HepG2 (cell line): ENCODE results near the gene PTPN14. TPM values are rescaled to one million over a fixed set of nuclear protein-coding genes. Genes with fewer than 3 reads are reported as not detected.

ENCODE experiments used
- BCL6 ChIP-seq: IDR thresholded peaks from 2 replicates; pipeline ENCODE4 v1.6.1; 2016; ENCODE audit warnings: missing genetic modification reagents, missing compliant biosample characterization
- EP300 ChIP-seq, 3 experiments: sonication (generic) in 1 of 3; formaldehyde crosslinking in 1 of 3; IDR thresholded peaks; 2 replicates each; pipeline versions ENCODE4 v1.5.1 to v1.6.1; 2011 to 2020; ENCODE audit warnings: low read depth in 2 of 3, low read length in 2 of 3, borderline replicate concordance in 1 of 3, improper control_type of control experiment in 1 of 3, mild to moderate bottlenecking in 1 of 3, missing genetic modification reagents in 1 of 3, moderate library complexity in 1 of 3
- FOXA1 ChIP-seq, 2 experiments: fragments of 450-650 bp in 1 of 2; sonication (generic) in 1 of 2; formaldehyde crosslinking in 1 of 2; IDR thresholded peaks; 2 replicates each; pipeline versions ENCODE4 v1.4.0 to v1.6.1; 2016 to 2020; ENCODE audit warnings: missing genetic modification reagents in 1 of 2
- GATAD2A ChIP-seq: IDR thresholded peaks from 2 replicates; pipeline ENCODE4 v1.6.1; 2016
- KDM6A ChIP-seq: IDR thresholded peaks from 2 replicates; pipeline ENCODE4 v1.6.1; 2016; ENCODE audit warnings: low read depth
- MAFG ChIP-seq: sonication (generic); formaldehyde crosslinking; IDR thresholded peaks from 2 replicates; pipeline ENCODE4 v1.5.1; 2020; ENCODE audit warnings: mild to moderate bottlenecking, missing genetic modification reagents
- REXO4 ChIP-seq: sonication (generic); formaldehyde crosslinking; IDR thresholded peaks from 2 replicates; pipeline ENCODE4 v1.8.0; 2022; ENCODE audit warnings: missing genetic modification reagents, mild to moderate bottlenecking, borderline replicate concordance
- TEAD2 ChIP-seq: sonication (generic); formaldehyde crosslinking; IDR thresholded peaks from 2 replicates; pipeline ENCODE4 v1.9.0; 2021; ENCODE audit warnings: missing genetic modification reagents
- ZNF143 ChIP-seq: sonication (generic); formaldehyde crosslinking; IDR thresholded peaks from 2 replicates; pipeline ENCODE4 v1.4.0; 2020; ENCODE audit warnings: missing genetic modification reagents
- ZNF446 ChIP-seq: sonication (generic); formaldehyde crosslinking; IDR thresholded peaks from 2 replicates; pipeline ENCODE4 v1.5.0; 2020; ENCODE audit warnings: mild to moderate bottlenecking, missing genetic modification reagents
- ZNF678 ChIP-seq: sonication (generic); formaldehyde crosslinking; IDR thresholded peaks from 2 replicates; pipeline ENCODE4 v1.4.0; 2020; ENCODE audit warnings: mild to moderate bottlenecking, missing genetic modification reagents
- polyA plus RNA-seq, 8 experiments: library from polyadenylated mRNA; depleted of rRNA in 3 of 8; stranded (reverse) in 7 of 8; unstranded in 1 of 8; fragments of >200 nt; fragmentation: Illumina TruSeq in 4 of 8; extraction: Trizol in 4 of 8; gene quantifications; 2 replicates each; pipeline versions ENCODE4 v1.2.1 to v1.2.3, GENCODE V29; 2011 to 2016; ENCODE audit warnings: low read depth in 4 of 8, missing spikeins in 1 of 8, mixed read lengths in 1 of 8; ENCODE audit not compliant: insufficient read depth in 1 of 8
- total RNA-seq, 5 experiments: library from RNA; depleted of rRNA; stranded (reverse); fragments of >200 nt; fragmentation: Illumina TruSeq; extraction: Trizol; gene quantifications; 2 replicates each; pipeline ENCODE4 v1.2.3, GENCODE V29; 2016; ENCODE audit warnings: low read depth in 1 of 5
- TF ChIP-seq, protein P1 (sequence below): sonication (generic); formaldehyde crosslinking; IDR thresholded peaks from 2 replicates; pipeline ENCODE4 v1.8.1; 2023; ENCODE audit warnings: missing genetic modification reagents, inconsistent platforms, borderline replicate concordance
- TF ChIP-seq, protein P2 (sequence below), 2 experiments: IDR thresholded peaks; 2 replicates each; pipeline ENCODE4 v1.6.1; 2011 to 2012; ENCODE audit warnings: low read length in 2 of 2, borderline replicate concordance in 1 of 2, low read depth in 1 of 2, mild to moderate bottlenecking in 1 of 2, moderate library complexity in 1 of 2
- TF ChIP-seq, protein P3 (sequence below): sonication (generic); formaldehyde crosslinking; IDR thresholded peaks from 2 replicates; pipeline ENCODE4 v1.5.0; 2020; ENCODE audit warnings: mild to moderate bottlenecking, missing genetic modification reagents
- TF ChIP-seq, protein P4 (sequence below): sonication (generic); formaldehyde crosslinking; IDR thresholded peaks from 2 replicates; pipeline ENCODE4 v1.5.0; 2020; ENCODE audit warnings: mild to moderate bottlenecking, missing genetic modification reagents
- TF ChIP-seq, protein P5 (sequence below): sonication (generic); formaldehyde crosslinking; conservative IDR thresholded peaks from 2 replicates; pipeline ENCODE4 v1.8.0; 2022; ENCODE audit warnings: mild to moderate bottlenecking, moderate library complexity, missing genetic modification reagents

PTPN14 gene
- total and polyA plus RNA-seq, 2 of the 13 experiments (the other 11 are each of a cell fraction or from before 2014, with no cell fraction given), result 3.9 to 4.7 TPM

DNA sequence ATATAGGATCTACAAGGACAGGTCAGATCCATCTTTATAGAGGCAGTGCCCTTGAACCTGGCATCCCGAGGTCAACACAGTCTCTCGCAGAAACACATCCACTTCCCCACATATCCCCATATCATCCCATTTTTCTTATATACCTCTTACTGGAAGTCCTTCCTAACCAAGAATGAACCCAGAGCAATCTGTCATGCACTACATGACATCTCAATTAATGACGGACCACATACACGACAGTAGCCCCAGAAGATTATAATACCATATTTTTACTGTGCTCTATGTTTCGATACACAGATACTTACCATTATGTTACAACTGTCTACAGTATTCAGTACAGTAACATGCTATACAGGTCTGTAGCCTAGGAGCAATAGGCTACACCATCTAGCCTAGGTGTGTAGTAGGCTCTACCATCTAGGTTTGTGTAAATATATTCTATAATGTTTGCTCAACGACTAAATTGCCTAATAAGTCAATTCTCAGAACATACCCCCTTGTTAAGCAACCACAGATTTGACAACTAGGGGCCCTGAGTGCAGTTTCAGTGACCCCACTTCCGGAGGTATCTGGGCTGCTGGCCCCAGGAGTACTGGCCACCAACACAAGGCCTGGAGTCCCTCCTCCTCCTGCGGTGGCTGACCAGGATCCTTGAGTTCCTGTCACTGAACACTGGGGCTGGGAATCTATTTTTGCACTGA lies 28.1 kb downstream of the PTPN14 start (continued):
- TF ChIP-seq ZNF678 (CRISPR knock-in tag) (no peak), BCL6 (CRISPR knock-in tag) (peak; percentile 81), TEAD2 (no peak), EP300 (IDR thresholded peaks at IDR 0.05; ENCODE audit: low read depth in 2 of 2, low read length in 2 of 2) (peak in 1 of 2 experiments; percentile 43; a peak in 1 of 4 replicates), EP300 (CRISPR knock-in tag; IDR thresholded peaks at IDR 0.05; ENCODE audit: borderline replicate concordance) (no peak), ZNF143 (no peak), ZNF446 (CRISPR knock-in tag) (no peak), KDM6A (CRISPR knock-in tag) (no peak), GATAD2A (CRISPR knock-in tag) (peak; percentile 88), FOXA1 (IDR thresholded peaks at IDR 0.05) (no peak), FOXA1 (CRISPR knock-in tag; IDR thresholded peaks at IDR 0.05) (peak; percentile 72), MAFG (CRISPR knock-in tag) (no peak), REXO4 (CRISPR knock-in tag) (no peak)
- TF ChIP-seq, protein P1, sequence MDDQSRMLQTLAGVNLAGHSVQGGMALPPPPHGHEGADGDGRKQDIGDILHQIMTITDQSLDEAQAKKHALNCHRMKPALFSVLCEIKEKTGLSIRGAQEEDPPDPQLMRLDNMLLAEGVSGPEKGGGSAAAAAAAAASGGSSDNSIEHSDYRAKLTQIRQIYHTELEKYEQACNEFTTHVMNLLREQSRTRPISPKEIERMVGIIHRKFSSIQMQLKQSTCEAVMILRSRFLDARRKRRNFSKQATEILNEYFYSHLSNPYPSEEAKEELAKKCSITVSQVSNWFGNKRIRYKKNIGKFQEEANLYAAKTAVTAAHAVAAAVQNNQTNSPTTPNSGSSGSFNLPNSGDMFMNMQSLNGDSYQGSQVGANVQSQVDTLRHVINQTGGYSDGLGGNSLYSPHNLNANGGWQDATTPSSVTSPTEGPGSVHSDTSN (CRISPR knock-in tag), result no peak
- TF ChIP-seq, protein P2, sequence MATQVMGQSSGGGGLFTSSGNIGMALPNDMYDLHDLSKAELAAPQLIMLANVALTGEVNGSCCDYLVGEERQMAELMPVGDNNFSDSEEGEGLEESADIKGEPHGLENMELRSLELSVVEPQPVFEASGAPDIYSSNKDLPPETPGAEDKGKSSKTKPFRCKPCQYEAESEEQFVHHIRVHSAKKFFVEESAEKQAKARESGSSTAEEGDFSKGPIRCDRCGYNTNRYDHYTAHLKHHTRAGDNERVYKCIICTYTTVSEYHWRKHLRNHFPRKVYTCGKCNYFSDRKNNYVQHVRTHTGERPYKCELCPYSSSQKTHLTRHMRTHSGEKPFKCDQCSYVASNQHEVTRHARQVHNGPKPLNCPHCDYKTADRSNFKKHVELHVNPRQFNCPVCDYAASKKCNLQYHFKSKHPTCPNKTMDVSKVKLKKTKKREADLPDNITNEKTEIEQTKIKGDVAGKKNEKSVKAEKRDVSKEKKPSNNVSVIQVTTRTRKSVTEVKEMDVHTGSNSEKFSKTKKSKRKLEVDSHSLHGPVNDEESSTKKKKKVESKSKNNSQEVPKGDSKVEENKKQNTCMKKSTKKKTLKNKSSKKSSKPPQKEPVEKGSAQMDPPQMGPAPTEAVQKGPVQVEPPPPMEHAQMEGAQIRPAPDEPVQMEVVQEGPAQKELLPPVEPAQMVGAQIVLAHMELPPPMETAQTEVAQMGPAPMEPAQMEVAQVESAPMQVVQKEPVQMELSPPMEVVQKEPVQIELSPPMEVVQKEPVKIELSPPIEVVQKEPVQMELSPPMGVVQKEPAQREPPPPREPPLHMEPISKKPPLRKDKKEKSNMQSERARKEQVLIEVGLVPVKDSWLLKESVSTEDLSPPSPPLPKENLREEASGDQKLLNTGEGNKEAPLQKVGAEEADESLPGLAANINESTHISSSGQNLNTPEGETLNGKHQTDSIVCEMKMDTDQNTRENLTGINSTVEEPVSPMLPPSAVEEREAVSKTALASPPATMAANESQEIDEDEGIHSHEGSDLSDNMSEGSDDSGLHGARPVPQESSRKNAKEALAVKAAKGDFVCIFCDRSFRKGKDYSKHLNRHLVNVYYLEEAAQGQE (IDR thresholded peaks at IDR 0.05; ENCODE audit: borderline replicate concordance in 1 of 2, low read depth in 1 of 2, low read length in 2 of 2), result no peak; a peak in 1 of 4 replicates
- TF ChIP-seq, protein P3, sequence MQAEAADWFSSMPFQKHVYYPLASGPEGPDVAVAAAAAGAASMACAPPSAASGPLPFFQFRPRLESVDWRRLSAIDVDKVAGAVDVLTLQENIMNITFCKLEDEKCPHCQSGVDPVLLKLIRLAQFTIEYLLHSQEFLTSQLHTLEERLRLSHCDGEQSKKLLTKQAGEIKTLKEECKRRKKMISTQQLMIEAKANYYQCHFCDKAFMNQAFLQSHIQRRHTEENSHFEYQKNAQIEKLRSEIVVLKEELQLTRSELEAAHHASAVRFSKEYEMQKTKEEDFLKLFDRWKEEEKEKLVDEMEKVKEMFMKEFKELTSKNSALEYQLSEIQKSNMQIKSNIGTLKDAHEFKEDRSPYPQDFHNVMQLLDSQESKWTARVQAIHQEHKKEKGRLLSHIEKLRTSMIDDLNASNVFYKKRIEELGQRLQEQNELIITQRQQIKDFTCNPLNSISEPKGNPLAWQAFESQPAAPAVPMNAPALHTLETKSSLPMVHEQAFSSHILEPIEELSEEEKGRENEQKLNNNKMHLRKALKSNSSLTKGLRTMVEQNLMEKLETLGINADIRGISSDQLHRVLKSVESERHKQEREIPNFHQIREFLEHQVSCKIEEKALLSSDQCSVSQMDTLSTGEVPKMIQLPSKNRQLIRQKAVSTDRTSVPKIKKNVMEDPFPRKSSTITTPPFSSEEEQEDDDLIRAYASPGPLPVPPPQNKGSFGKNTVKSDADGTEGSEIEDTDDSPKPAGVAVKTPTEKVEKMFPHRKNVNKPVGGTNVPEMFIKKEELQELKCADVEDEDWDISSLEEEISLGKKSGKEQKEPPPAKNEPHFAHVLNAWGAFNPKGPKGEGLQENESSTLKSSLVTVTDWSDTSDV (CRISPR knock-in tag), result no peak
- TF ChIP-seq, protein P4, sequence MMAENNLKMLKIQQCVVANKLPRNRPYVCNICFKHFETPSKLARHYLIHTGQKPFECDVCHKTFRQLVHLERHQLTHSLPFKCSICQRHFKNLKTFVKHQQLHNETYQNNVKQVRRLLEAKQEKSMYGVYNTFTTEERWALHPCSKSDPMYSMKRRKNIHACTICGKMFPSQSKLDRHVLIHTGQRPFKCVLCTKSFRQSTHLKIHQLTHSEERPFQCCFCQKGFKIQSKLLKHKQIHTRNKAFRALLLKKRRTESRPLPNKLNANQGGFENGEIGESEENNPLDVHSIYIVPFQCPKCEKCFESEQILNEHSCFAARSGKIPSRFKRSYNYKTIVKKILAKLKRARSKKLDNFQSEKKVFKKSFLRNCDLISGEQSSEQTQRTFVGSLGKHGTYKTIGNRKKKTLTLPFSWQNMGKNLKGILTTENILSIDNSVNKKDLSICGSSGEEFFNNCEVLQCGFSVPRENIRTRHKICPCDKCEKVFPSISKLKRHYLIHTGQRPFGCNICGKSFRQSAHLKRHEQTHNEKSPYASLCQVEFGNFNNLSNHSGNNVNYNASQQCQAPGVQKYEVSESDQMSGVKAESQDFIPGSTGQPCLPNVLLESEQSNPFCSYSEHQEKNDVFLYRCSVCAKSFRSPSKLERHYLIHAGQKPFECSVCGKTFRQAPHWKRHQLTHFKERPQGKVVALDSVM (CRISPR knock-in tag), result no peak
- TF ChIP-seq, protein P5, sequence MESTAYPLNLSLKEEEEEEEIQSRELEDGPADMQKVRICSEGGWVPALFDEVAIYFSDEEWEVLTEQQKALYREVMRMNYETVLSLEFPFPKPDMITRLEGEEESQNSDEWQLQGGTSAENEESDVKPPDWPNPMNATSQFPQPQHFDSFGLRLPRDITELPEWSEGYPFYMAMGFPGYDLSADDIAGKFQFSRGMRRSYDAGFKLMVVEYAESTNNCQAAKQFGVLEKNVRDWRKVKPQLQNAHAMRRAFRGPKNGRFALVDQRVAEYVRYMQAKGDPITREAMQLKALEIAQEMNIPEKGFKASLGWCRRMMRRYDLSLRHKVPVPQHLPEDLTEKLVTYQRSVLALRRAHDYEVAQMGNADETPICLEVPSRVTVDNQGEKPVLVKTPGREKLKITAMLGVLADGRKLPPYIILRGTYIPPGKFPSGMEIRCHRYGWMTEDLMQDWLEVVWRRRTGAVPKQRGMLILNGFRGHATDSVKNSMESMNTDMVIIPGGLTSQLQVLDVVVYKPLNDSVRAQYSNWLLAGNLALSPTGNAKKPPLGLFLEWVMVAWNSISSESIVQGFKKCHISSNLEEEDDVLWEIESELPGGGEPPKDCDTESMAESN (CRISPR knock-in tag), result no peak
